SK-N-SH treated with all-trans-retinoic acid at 6 μM for 48 hours (cell line): ENCODE measurements around the gene RAMP3.

Experiments used
- ATAC-seq: fragments of 200-7000 bp; cut with Tn5 transposase; 3 replicates; pipeline ENCODE4 v1.9.1; 2020; ENCODE audit warnings: mild to moderate bottlenecking, moderate library complexity
- ARNTL ChIP-seq: fragments of 450-650 bp; formaldehyde crosslinking; IDR thresholded peaks from 2 replicates; pipeline ENCODE4 v1.5.0; 2020; ENCODE audit warnings: low read depth, mild to moderate bottlenecking, moderate library complexity, borderline replicate concordance
- BACH2 ChIP-seq: fragments of 250-450 bp; sonication (Bioruptor Pico); IDR thresholded peaks from 2 replicates; pipeline ENCODE4 v1.9.0; 2021; ENCODE audit warnings: mild to moderate bottlenecking, borderline replicate concordance
- CSDC2 ChIP-seq: fragments of 250-450 bp; sonication (Bioruptor Pico); IDR thresholded peaks from 2 replicates; pipeline ENCODE4 v1.5.0; 2020; ENCODE audit warnings: mild to moderate bottlenecking, moderate library complexity
- CSRNP3 ChIP-seq: fragments of 250-450 bp; sonication (Bioruptor Pico); IDR thresholded peaks from 2 replicates; pipeline ENCODE4 v1.5.1; 2021; ENCODE audit warnings: mild to moderate bottlenecking, moderate library complexity
- GLIS3 ChIP-seq: fragments of 250-450 bp; sonication (Bioruptor Pico); IDR thresholded peaks from 2 replicates; pipeline ENCODE4 v1.5.0; 2020; ENCODE audit warnings: mild to moderate bottlenecking, moderate library complexity
- ISL1 ChIP-seq: fragments of 250-450 bp; sonication (Bioruptor Pico); IDR thresholded peaks from 2 replicates; pipeline ENCODE4 v2.1.2; 2022; ENCODE audit warnings: mild to moderate bottlenecking, moderate library complexity
- POU6F1 ChIP-seq: fragments of 250-450 bp; sonication (Bioruptor Pico); IDR thresholded peaks from 2 replicates; pipeline ENCODE4 v1.8.0; 2021; ENCODE audit warnings: low read depth, mild to moderate bottlenecking, moderate library complexity, borderline replicate concordance
- PPARA ChIP-seq: fragments of 250-450 bp; sonication (Bioruptor Pico); IDR thresholded peaks from 2 replicates; pipeline ENCODE4 v1.5.0; 2020; ENCODE audit warnings: mild to moderate bottlenecking, borderline replicate concordance
- SNAI2 ChIP-seq: fragments of 250-450 bp; sonication (Bioruptor Pico); IDR thresholded peaks from 2 replicates; pipeline ENCODE4 v1.5.0; 2020; ENCODE audit warnings: mild to moderate bottlenecking, moderate library complexity
- TCF4 ChIP-seq: fragments of 250-450 bp; sonication (Bioruptor Pico); IDR thresholded peaks from 2 replicates; pipeline ENCODE4 v1.8.0; 2021; ENCODE audit warnings: mild to moderate bottlenecking, moderate library complexity, borderline replicate concordance
- TOX ChIP-seq: fragments of 250-450 bp; sonication (Bioruptor Pico); IDR thresholded peaks from 2 replicates; pipeline ENCODE4 v1.8.0; 2021; ENCODE audit warnings: mild to moderate bottlenecking, moderate library complexity, borderline replicate concordance
- TSHZ2 ChIP-seq: fragments of 250-450 bp; sonication (Bioruptor Pico); IDR thresholded peaks from 2 replicates; pipeline ENCODE4 v1.5.0; 2020; ENCODE audit warnings: mild to moderate bottlenecking, moderate library complexity
- ZC3H10 ChIP-seq: fragments of 250-450 bp; sonication (Bioruptor Pico); IDR thresholded peaks from 2 replicates; pipeline ENCODE4 v1.5.1; 2021; ENCODE audit warnings: mild to moderate bottlenecking, moderate library complexity
- ZFP3 ChIP-seq: fragments of 250-450 bp; sonication (Bioruptor Pico); IDR thresholded peaks from 2 replicates; pipeline ENCODE4 v1.5.0; 2020; ENCODE audit warnings: mild to moderate bottlenecking, moderate library complexity
- ZFP30 ChIP-seq: fragments of 450-650 bp; formaldehyde crosslinking; IDR thresholded peaks from 2 replicates; pipeline ENCODE4 v1.5.0; 2022; ENCODE audit warnings: mild to moderate bottlenecking, moderate library complexity
- ZNF565 ChIP-seq: fragments of 450-650 bp; formaldehyde crosslinking; conservative IDR thresholded peaks from 2 replicates; pipeline ENCODE4 v1.5.0; 2020; ENCODE audit warnings: low read depth, mild to moderate bottlenecking, moderate library complexity
- ZNF70 ChIP-seq: fragments of 450-650 bp; formaldehyde crosslinking; IDR thresholded peaks from 2 replicates; pipeline ENCODE4 v1.5.0; 2020; ENCODE audit warnings: mild to moderate bottlenecking, moderate library complexity
- TF ChIP-seq, protein P1 (sequence below): fragments of 250-450 bp; sonication (Bioruptor Pico); IDR thresholded peaks from 2 replicates; pipeline ENCODE4 v1.5.1; 2020; ENCODE audit warnings: low read depth, mild to moderate bottlenecking, moderate library complexity
- TF ChIP-seq, protein P2 (sequence below): fragments of 250-450 bp; sonication (Bioruptor Pico); IDR thresholded peaks from 2 replicates; pipeline ENCODE4 v1.8.0; 2020; ENCODE audit warnings: mild to moderate bottlenecking, moderate library complexity, borderline replicate concordance

RAMP3 gene

GRCh38 chr7:45118292-45118691 lies 39.3 kb upstream of the RAMP3 start (continued):
- TF ChIP-seq, protein P1, sequence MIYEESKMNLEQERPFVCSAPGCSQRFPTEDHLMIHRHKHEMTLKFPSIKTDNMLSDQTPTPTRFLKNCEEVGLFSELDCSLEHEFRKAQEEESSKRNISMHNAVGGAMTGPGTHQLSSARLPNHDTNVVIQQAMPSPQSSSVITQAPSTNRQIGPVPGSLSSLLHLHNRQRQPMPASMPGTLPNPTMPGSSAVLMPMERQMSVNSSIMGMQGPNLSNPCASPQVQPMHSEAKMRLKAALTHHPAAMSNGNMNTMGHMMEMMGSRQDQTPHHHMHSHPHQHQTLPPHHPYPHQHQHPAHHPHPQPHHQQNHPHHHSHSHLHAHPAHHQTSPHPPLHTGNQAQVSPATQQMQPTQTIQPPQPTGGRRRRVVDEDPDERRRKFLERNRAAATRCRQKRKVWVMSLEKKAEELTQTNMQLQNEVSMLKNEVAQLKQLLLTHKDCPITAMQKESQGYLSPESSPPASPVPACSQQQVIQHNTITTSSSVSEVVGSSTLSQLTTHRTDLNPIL, result no peak
- TF ChIP-seq ZNF70 (CRISPR knock-in tag), result no peak
- TF ChIP-seq ZNF565, result no peak
- no peak for TF ChIP-seq TCF4 (CRISPR knock-in tag)
- no peak for TF ChIP-seq ZFP3 (CRISPR knock-in tag)
- TF ChIP-seq ISL1 (CRISPR knock-in tag), result no peak
- no peak for TF ChIP-seq CSDC2
- no peak for TF ChIP-seq ZC3H10 (CRISPR knock-in tag)
- TF ChIP-seq, protein P2, sequence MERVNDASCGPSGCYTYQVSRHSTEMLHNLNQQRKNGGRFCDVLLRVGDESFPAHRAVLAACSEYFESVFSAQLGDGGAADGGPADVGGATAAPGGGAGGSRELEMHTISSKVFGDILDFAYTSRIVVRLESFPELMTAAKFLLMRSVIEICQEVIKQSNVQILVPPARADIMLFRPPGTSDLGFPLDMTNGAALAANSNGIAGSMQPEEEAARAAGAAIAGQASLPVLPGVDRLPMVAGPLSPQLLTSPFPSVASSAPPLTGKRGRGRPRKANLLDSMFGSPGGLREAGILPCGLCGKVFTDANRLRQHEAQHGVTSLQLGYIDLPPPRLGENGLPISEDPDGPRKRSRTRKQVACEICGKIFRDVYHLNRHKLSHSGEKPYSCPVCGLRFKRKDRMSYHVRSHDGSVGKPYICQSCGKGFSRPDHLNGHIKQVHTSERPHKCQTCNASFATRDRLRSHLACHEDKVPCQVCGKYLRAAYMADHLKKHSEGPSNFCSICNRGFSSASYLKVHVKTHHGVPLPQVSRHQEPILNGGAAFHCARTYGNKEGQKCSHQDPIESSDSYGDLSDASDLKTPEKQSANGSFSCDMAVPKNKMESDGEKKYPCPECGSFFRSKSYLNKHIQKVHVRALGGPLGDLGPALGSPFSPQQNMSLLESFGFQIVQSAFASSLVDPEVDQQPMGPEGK (CRISPR knock-in tag), result no peak
- no peak for TF ChIP-seq ARNTL (CRISPR knock-in tag)
- no peak for TF ChIP-seq ZFP30
- TF ChIP-seq, all 23 proteins: peak for 0

DNA sequence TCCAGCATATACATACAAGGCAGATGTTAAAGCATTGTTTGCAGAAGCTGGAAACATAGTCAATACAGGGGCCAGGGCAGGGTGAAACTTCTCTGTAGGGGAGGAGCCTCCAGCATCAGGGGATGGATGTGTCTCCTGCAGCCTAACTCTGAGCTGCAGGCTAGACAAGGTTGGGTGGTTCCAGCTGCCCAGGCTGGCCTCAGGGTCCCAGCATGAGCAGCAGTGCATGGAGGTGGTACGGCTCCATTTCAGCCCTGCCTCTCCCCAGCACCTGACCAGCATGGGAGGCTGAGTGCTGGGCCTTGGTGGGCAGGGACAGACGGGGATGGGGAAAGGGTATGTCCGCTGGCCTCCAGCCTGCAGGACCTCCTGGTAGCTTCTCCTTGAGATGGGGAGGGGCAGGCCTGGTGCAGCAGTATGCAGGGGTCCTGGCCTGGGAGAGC lies 38.7 kb upstream of the RAMP3 start:
- TF ChIP-seq TSHZ2 (CRISPR knock-in tag), result no peak
- TF ChIP-seq ZFP3 (CRISPR knock-in tag), result no peak
- no peak for TF ChIP-seq POU6F1 (CRISPR knock-in tag)
- no peak for TF ChIP-seq BACH2 (CRISPR knock-in tag)
- TF ChIP-seq ZNF565, result no peak
- TF ChIP-seq, all 23 proteins: peak for 0
- ATAC-seq, result no peak

GRCh38 chr7:45119550-45119949 lies 38.0 kb upstream of the RAMP3 start:
- TF ChIP-seq ZFP3 (CRISPR knock-in tag) (no peak), GLIS3 (no peak), CSRNP3 (CRISPR knock-in tag) (no peak), TCF4 (CRISPR knock-in tag) (no peak), ZC3H10 (CRISPR knock-in tag) (no peak)
- no peak for ATAC-seq

- no peak; the same call in 2 of the 3 replicates for ATAC-seq
- TF ChIP-seq, protein P1, result no peak
- no peak for TF ChIP-seq ZNF565
- no peak for TF ChIP-seq PPARA
- no peak for TF ChIP-seq CSDC2
- no peak for TF ChIP-seq SNAI2 (CRISPR knock-in tag)
- no peak for TF ChIP-seq ZNF70 (CRISPR knock-in tag)
- TF ChIP-seq TOX (CRISPR knock-in tag), result no peak
- TF ChIP-seq CSRNP3 (CRISPR knock-in tag), result no peak
- TF ChIP-seq ZC3H10 (CRISPR knock-in tag), result no peak
- TF ChIP-seq, protein P2 (CRISPR knock-in tag), result no peak
- TF ChIP-seq ZFP30, result no peak
- no peak for TF ChIP-seq ZFP3 (CRISPR knock-in tag)
- TF ChIP-seq BACH2 (CRISPR knock-in tag), result no peak
Measured at GRCh38 chr7:45122975-45123860, 34.4 kb upstream of the RAMP3 start.
